ENCODE data around the gene DIP2A.

GRCh38 chr21:46518983-46519583 is 60.4 kb downstream of the DIP2A start:
- TF ChIP-seq CTCF (IDR thresholded peaks at IDR 0.05): no peak
- TF ChIP-seq EP300 (IDR thresholded peaks at IDR 0.05): no peak
- TF ChIP-seq POLR2A (IDR thresholded peaks at IDR 0.05): no peak

Data from ovary (tissue), 3 donors.